Mesendoderm (in vitro differentiated cells): ENCODE results near the gene NCF1.
"Not testable (repeated sequence)": the region's sequence is repeated elsewhere in the genome, so short reads cannot be mapped to it uniquely, and the experiment has no call there.

Experiments used
- DNase-seq: peaks from one replicate; pipeline ENCODE4 v3.0.0; 2013
- H2AK5ac ChIP-seq: 2 replicates; pipeline ENCODE4 v1.6.1; 2013; ENCODE audit warnings: low read length, inconsistent platforms
- H2BK120ac ChIP-seq: 2 replicates; pipeline ENCODE4 v1.6.1; 2013; ENCODE audit warnings: low read depth, mild to moderate bottlenecking, low read length, moderate library complexity, mixed read lengths
- H2BK15ac ChIP-seq: replicated peaks from 2 replicates; pipeline ENCODE4 v1.6.1; 2013; ENCODE audit warnings: low read depth, mild to moderate bottlenecking, moderate library complexity
- H2BK5ac ChIP-seq: 2 replicates; pipeline ENCODE4 v1.6.1; 2013; ENCODE audit warnings: low read length, inconsistent platforms
- H3K18ac ChIP-seq: 2 replicates; pipeline ENCODE4 v1.6.1; 2013; ENCODE audit warnings: mild to moderate bottlenecking, low read length, mixed read lengths
- H3K23ac ChIP-seq: one replicate; pipeline ENCODE4 v1.6.1; 2013; ENCODE audit warnings: low read length
- H3K27ac ChIP-seq: 2 replicates; pipeline ENCODE4 v1.5.1; 2013; ENCODE audit warnings: low read depth, mild to moderate bottlenecking, inconsistent platforms, low read length, moderate library complexity
- H3K27me3 ChIP-seq: 2 replicates; pipeline ENCODE4 v1.6.1; 2013; ENCODE audit warnings: low read length, control low read depth, mild to moderate bottlenecking, inconsistent platforms; ENCODE audit not compliant: insufficient read depth, poor library complexity
- H3K36me3 ChIP-seq: 2 replicates; pipeline ENCODE4 v1.6.1; 2013; ENCODE audit warnings: low read length, inconsistent platforms; ENCODE audit not compliant: control insufficient read depth, insufficient read depth
- H3K4ac ChIP-seq: one replicate; pipeline ENCODE4 v1.6.1; 2013; ENCODE audit warnings: low read depth, mild to moderate bottlenecking, low read length, moderate library complexity
- H3K4me1 ChIP-seq: 2 replicates; pipeline ENCODE4 v1.6.1; 2013; ENCODE audit warnings: low read depth, low read length, inconsistent platforms; ENCODE audit not compliant: control insufficient read depth
- H3K4me2 ChIP-seq: 2 replicates; pipeline ENCODE4 v1.6.1; 2013; ENCODE audit warnings: low read length
- H3K4me3 ChIP-seq: 2 replicates; pipeline ENCODE4 v1.5.1; 2013; ENCODE audit warnings: mild to moderate bottlenecking, low read length
- H3K56ac ChIP-seq: one replicate; pipeline ENCODE4 v1.6.1; 2013; ENCODE audit warnings: low read length
- H3K79me1 ChIP-seq: 2 replicates; pipeline ENCODE4 v1.6.1; 2013; ENCODE audit warnings: low read length, inconsistent platforms
- H3K79me2 ChIP-seq: 2 replicates; pipeline ENCODE4 v1.6.1; 2013; ENCODE audit warnings: mild to moderate bottlenecking, low read length; ENCODE audit not compliant: control insufficient read depth, insufficient read depth
- H3K9ac ChIP-seq: 2 replicates; pipeline ENCODE4 v1.6.1; 2013; ENCODE audit warnings: low read length, inconsistent platforms
- H4K5ac ChIP-seq: one replicate; pipeline ENCODE4 v1.6.1; 2013; ENCODE audit warnings: low read length
- H4K8ac ChIP-seq: one replicate; pipeline ENCODE4 v1.6.1; 2013; ENCODE audit warnings: low read depth, mild to moderate bottlenecking, control low read depth, low read length, moderate library complexity
- WGBS: extraction: QIAGEN DNeasy Blood & Tissue Kit; methylation state at CpG from one replicate; pipeline ENCODE4 v1.1.7; 2013; ENCODE audit warnings: low lambda C conversion rate, missing lambda C conversion rate; ENCODE audit not compliant: insufficient coverage; ENCODE audit errors: extremely low coverage; 5-methylcytosine and 5-hydroxymethylcytosine counted together

NCF1 gene

GRCh38 chr7:74775111-74775510 lies 1.3 kb downstream of the NCF1 start:
- H3K27me3 ChIP-seq, H3K36me3 ChIP-seq, H3K4me2 ChIP-seq, H4K8ac ChIP-seq, H3K23ac ChIP-seq, H4K5ac ChIP-seq, H3K9ac ChIP-seq, DNase-seq, H3K4me3 ChIP-seq, H3K27ac ChIP-seq, H3K56ac ChIP-seq, H2BK5ac ChIP-seq, H3K18ac ChIP-seq, H3K4ac ChIP-seq, H2AK5ac ChIP-seq, H2BK120ac ChIP-seq, H3K79me2 ChIP-seq, H2BK15ac ChIP-seq, H3K79me1 ChIP-seq, H3K4me1 ChIP-seq: not testable (repeated sequence)
- WGBS, result no CpG with 5 or more reads among the region's 6 CpGs

- H2BK5ac ChIP-seq, H3K79me2 ChIP-seq, H3K27ac ChIP-seq, H3K36me3 ChIP-seq, H2AK5ac ChIP-seq, DNase-seq, H3K18ac ChIP-seq, H3K79me1 ChIP-seq, H2BK15ac ChIP-seq, H3K23ac ChIP-seq, H3K4me3 ChIP-seq, H3K9ac ChIP-seq, H3K4me2 ChIP-seq, H4K8ac ChIP-seq, H2BK120ac ChIP-seq, H3K27me3 ChIP-seq, H3K56ac ChIP-seq, H3K4me1 ChIP-seq, H4K5ac ChIP-seq, H3K4ac ChIP-seq: not testable (repeated sequence)
- no CpG with 5 or more reads among the region's 17 CpGs for WGBS
Measured at GRCh38 chr7:74779053-74779452, 5.2 kb downstream of the NCF1 start.

- H2BK5ac ChIP-seq, H3K4me3 ChIP-seq, H3K56ac ChIP-seq, H3K23ac ChIP-seq, H2AK5ac ChIP-seq, H3K18ac ChIP-seq, H3K27me3 ChIP-seq, H4K8ac ChIP-seq, H2BK15ac ChIP-seq, H3K36me3 ChIP-seq, H3K79me2 ChIP-seq, H3K27ac ChIP-seq, H3K4ac ChIP-seq, H3K79me1 ChIP-seq, DNase-seq, H3K4me1 ChIP-seq, H3K4me2 ChIP-seq, H2BK120ac ChIP-seq, H3K9ac ChIP-seq, H4K5ac ChIP-seq: not testable (repeated sequence)
- WGBS, result no CpG with 5 or more reads among the region's 6 CpGs
Measured at GRCh38 chr7:74781746-74782145, 7.9 kb downstream of the NCF1 start.

GRCh38 chr7:74783595-74783994 lies 9.8 kb downstream of the NCF1 start:
- H4K8ac ChIP-seq, H3K9ac ChIP-seq, H3K18ac ChIP-seq, H2BK120ac ChIP-seq, H3K79me1 ChIP-seq, H3K4me2 ChIP-seq, H3K4ac ChIP-seq, H3K79me2 ChIP-seq, H3K56ac ChIP-seq, H2BK5ac ChIP-seq, H2AK5ac ChIP-seq, H2BK15ac ChIP-seq, H4K5ac ChIP-seq, H3K4me3 ChIP-seq, H3K36me3 ChIP-seq, H3K27me3 ChIP-seq, DNase-seq, H3K27ac ChIP-seq, H3K23ac ChIP-seq, H3K4me1 ChIP-seq: not testable (repeated sequence)
- WGBS, result no CpG with 5 or more reads among the region's 5 CpGs

GRCh38 chr7:74788369-74789150 lies 14.7 kb downstream of the NCF1 start:
- H3K4ac ChIP-seq, H4K8ac ChIP-seq: not testable (repeated sequence)
- WGBS, result no CpG with 5 or more reads among the region's 82 CpGs

GRCh38 chr7:74789200-74789736 lies 15.5 kb downstream of the NCF1 start:
- not testable (repeated sequence) for H3K79me2 ChIP-seq, H2BK15ac ChIP-seq, H2BK120ac ChIP-seq, H3K27me3 ChIP-seq, H3K79me1 ChIP-seq, H3K4ac ChIP-seq, H2AK5ac ChIP-seq, H3K36me3 ChIP-seq, DNase-seq, H3K9ac ChIP-seq, H3K4me1 ChIP-seq, H3K23ac ChIP-seq, H4K5ac ChIP-seq, H2BK5ac ChIP-seq, H3K4me2 ChIP-seq, H3K27ac ChIP-seq, H3K18ac ChIP-seq, H3K56ac ChIP-seq, H4K8ac ChIP-seq, H3K4me3 ChIP-seq
- WGBS, result no CpG with 5 or more reads among the region's 24 CpGs

More at GRCh38 chr7:74788369-74789150, 14.7 kb downstream of the NCF1 start:
- not testable (repeated sequence) for H3K18ac ChIP-seq, H2BK5ac ChIP-seq, H2AK5ac ChIP-seq, H2BK120ac ChIP-seq, H3K36me3 ChIP-seq, H3K9ac ChIP-seq, H3K79me1 ChIP-seq, H3K4me1 ChIP-seq, H3K4me2 ChIP-seq, H3K27me3 ChIP-seq, H4K5ac ChIP-seq, H3K79me2 ChIP-seq, H3K27ac ChIP-seq, H3K4me3 ChIP-seq, H3K23ac ChIP-seq, H2BK15ac ChIP-seq
- H3K56ac ChIP-seq, result peak overlapping the region; percentile 34
- DNase-seq, result peak; percentile 82
